HG03159 (cell line): Measurements from ENCODE around the gene PSMD5.

Experiments used
- ATAC-seq: cut with Tn5 transposase; IDR thresholded peaks from one replicate; pipeline ENCODE4 v1.9.1; 2021; ENCODE audit warnings: mild to moderate bottlenecking, moderate library complexity; ENCODE audit not compliant: unreplicated experiment

PSMD5 gene

DNA sequence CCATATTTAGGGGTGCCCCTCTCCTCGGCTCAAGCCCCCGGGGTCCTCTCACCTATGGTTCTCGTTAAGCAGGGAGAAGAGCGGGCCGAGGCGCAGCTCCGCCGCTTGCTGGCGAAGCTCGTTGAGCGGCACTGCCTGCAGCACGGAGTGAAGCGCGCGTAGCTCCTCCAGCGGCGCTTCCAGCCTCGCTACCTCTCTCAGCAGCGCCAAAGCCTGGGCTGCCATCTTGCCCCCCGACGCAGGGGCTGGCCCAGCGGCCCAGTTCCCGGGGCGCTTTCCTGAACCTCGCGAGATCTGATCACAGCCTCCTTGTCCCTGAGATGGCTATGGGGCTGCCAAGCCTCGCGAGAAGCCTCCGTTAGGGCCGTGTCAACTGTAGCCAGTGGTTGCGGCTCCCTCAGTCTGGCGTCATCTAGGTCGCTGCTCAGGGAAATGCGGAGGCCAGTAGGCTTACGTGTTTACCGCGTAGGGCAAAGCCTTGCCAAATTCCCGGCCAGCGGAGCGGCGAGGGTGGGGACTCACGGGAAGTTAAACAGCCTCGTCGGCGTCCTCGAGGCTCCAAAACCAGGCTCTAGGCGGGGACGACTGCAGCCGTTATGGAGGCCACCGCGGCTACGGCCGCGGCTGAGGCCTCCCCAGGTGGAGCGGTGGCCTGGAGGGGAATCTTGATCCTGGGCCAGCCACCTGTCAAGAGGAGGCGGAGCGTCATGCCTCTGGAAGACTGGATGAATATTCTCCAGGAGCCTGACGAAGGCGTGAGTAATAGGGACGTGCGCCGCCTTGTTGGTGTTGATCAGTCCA, at the start of gene PSMD5:
TSS of gene PSMD5 (minus strand) at position 238 of the 801 bp plus-strand sequence. CDS start at position 225, 13 bp downstream.
- ATAC-seq = peak; percentile 98

DNA sequence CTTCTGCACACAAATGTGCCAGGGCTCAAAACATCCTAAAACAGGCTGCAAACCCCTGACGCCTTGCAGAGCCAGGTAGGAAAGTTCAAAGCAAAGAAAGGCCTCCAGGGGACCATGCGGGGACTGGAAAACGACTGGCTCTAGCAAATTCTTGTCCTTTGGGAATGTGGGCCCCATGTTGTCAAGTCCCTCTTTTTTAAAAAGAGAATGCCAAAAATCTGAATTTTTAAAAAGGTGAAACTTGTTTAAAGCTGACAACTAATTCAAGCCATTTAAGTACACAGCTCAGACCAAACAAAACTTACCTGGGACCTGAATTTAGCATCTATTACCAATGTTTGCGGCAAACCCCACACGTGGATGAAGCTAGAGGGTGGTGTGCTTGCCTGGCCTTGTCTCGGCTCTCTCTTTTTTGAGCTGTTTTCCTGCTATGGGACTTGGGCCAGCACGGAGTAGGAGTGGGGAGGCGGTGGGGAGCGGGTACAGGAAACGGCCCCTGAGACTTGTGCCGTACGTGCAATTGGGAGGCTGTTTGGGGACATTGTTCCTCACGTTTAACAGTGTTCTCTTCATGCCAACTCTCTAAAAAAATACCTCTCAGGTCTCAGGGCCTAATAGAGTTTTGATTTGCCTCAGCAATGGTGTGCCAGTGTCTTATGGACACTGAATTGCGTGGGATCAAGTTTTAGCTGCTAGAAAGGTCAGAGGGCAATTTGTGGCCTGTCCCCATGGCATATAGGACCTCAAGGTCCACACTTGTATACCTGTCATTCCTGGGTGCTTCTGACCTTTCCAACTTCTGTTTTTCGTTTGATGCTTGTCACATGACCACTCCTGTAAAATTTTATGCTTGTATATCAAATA, 49.4 kb upstream of the PSMD5 start:
- ATAC-seq = peak; percentile 21

- ATAC-seq = no peak
Measured at GRCh38 chr9:120891245-120891883, 48.6 kb upstream of the PSMD5 start.

DNA sequence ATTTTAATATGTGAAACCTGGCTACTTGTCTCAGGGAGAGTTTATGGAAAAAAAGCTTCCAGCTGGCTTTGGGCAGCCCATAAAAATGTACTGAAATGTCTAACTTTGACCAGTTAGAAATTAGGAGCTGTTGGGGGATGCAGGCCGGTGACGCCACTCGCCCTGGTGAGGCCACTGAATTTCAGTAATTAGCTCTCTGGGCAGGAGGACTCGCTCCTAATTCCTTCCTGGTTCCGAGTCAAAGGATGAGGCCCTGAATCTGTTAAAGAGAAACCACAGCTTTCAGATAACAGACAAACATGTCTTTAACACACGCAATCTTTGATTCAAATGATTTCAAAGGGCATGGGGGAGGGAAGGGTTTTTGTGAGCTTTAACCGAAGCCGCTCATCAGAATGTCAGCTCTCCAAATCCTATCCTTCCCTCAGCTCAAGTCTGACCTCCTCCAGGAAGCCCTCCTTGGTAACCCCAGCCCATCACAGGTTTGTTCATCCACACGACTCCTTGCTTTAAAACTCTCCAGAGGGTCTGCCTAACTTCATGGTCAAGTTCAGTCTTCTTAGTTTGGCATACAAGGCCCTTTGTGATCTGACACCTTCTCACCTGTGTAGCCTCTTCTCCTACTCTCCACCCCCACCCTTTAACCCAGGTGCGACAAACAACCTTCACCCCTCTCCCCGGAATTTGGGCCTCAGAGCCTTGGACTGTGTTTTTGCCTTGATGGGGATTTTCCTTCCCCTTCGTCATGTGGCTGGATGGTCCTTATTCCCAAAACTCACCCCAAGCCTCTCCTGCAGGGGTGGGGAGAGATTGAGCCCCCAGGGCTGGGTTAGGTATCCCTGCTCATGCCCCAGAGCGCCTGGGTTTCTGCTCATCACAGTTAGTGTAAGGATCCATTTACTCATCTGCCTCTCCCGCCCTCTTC, 47.9 kb upstream of the PSMD5 start:
- ATAC-seq = no peak

DNA sequence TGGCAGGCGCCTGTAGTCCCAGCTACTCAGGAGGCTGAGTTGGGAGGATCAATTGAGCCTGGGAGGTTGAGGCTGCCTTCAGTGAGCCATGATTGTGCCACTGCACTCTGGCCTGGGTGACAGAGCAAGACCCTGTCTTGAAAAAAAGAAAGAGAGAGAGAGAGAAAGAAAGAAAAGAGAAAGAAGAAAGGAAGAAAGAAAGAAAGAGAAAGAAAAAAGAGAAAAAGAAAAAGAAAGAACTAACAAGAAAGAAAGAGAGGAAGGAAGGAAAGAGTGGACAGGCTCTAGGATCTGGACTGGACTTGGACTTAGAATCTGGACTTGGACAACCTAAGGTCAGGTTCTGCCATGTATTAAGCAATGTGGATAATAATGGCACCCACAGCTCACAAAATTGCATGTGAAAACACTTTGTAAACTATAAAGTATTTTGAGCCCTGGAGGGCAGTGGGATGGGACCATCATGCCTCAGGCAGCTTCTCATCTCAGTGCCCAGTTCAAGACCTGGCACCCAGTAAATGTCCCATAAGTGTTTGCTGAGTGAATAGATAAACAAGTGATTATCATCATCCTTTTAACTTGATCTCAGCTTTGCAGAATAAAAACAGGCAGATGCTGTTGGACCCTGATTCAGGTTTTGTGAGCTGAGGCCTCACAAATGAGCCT, 47.0 kb upstream of the PSMD5 start:
- no peak for ATAC-seq

DNA sequence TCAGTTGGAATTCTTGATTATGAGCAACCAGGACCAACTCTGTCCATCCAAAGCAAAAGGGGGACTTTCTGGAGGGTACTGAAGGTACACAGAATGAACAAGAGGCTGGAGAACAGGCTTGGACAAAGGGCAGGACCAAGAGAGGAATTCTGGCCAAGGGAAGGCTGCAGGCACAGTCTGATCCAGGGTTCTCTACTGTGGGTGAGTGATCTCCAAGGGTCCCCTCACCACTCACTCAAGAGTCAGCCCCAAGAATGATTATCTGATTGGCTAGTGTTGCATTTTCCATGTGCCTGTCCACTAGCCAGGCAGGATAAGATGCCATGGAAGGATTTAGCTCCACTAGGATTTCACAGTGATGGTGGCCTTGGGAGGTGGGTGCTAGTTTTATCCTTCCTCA, 45.9 kb upstream of the PSMD5 start:
- ATAC-seq = no peak

GRCh38 chr9:120886490-120886967, 43.8 kb upstream of the PSMD5 start:
- ATAC-seq = no peak

GRCh38 chr9:120885958-120886357, 43.2 kb upstream of the PSMD5 start:
- ATAC-seq = no peak

- ATAC-seq = no peak
Measured at GRCh38 chr9:120885457-120885856, 42.7 kb upstream of the PSMD5 start.

- no peak for ATAC-seq
Measured at GRCh38 chr9:120883608-120883996, 40.9 kb upstream of the PSMD5 start.

DNA sequence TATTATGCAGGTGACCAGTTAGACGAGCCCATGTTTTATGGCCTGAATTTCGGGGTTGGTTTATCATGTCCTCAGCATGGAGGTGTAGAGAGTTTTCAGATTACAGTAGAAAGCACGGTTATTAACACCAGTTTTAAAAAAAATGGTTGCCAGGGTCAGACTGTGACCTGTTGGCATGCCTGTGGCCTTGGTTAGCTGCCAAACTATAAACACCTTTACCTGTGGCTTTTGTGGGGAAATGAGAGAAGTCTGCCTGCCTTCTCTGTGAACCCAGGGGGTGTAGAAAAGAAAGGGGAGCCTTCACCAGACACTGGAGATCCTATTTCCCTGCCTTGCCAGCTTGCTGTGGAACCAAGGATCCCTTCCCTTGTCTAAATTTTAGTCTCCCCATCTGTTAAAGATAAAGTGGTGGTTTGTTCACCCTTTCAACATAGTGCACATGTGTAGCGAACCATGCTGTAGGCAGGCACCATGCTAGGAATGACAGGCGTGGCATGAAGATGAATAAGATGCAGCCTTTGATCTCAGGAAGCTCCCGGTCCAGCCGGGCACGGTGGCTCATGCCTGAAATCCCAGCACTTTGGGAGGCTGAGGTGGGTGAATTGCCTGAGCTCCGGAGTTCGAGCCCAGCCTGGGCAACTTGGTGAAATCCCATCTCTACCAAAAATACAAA, 40.3 kb upstream of the PSMD5 start:
- no peak for ATAC-seq

DNA sequence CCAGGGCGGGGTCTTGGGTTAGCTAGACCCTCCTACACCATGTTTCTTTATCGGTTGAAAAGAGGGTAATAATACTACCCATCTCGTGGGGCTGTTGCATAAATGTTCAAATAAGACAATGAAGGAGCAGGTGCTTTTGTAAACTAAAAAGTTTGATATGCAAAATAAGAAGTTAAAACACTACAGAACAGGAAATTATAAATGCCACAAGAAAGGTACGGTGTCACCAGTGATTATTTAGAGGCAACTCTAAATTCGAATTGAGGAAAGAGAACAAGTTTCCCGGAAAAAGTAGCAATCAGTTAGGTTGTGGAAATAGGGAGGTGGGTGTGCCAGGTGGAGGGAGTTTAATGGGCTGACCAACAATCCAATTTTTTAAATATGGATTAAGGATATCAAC, 36.7 kb upstream of the PSMD5 start:
- ATAC-seq = no peak

DNA sequence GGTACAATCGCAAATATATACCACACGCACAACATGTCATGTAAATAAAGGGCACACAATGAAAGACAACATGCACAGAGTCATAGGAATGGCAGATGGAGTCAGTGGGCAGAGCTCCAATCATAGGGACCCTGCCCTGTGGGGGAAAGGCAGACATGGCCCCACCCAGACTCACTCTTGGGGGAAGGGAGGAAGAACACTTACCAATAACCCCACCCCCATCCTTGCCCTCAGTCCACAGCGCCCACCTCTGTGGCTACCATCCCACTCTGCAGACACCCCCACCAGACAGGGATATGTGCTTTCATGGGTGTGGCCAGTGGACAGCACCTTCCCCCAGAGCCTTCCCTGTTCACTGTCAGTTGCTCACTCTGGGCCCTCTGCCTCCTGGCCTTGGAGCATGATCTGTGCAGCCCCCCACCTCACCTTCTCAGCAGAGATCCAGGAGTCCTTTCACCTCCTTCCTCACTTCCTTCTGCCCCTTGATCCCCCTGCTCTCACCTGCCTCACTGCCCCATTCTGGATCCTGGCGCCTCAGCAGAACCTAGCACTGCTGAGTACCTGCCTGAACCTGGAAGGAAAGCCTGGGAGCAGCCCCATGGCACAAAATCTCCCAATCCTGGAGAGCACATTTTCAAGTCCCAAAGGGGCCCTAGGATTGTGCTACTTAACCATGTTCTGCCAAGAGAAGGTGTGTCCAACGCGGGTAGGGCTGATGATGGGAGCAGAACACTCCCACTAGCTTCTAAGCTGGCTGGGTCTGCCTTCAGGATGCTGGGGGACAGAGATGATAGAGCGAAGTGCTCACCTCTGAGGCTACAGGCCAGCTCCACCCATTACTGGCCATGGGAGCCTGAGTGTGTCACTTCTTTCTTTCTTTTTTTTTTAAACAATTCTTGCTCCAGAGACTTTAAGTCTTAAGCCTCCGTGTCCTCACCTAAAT, 35.7 kb upstream of the PSMD5 start:
- no peak for ATAC-seq

DNA sequence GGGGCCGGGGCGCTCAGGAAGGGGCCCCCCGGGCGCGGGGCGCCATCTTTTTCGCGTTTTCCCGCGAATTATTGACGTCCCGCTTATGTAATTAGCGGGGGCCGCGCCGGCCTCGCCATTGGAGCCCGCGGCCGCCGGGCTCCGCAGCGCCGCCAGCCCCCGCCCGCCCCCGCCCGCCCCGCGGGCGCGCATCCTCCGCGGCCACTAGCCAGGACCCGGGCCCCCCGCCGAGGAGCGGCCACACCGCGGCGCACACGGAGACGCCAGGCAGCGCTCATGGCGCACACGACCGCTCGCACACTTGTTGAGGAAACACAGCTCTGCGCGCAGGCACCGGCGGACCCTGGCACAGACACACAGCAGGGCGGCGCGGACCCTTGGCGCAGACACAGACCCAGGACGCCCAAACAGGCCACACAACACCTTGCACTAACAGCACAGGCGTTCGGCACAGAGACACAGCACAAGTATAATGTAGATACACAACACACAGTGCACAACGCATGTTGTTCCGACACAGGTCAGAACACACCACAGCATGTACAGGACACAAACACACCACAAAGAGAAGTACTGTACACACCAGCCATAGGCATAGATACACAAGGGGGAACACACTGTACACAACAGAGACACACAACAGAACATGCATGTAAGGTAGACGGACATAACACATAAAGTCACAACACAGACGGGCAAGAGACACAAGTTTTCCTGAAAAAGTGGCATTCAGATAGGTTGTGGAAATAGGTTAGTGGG, 34.7 kb upstream of the PSMD5 start:
- ATAC-seq = peak; percentile 37

DNA sequence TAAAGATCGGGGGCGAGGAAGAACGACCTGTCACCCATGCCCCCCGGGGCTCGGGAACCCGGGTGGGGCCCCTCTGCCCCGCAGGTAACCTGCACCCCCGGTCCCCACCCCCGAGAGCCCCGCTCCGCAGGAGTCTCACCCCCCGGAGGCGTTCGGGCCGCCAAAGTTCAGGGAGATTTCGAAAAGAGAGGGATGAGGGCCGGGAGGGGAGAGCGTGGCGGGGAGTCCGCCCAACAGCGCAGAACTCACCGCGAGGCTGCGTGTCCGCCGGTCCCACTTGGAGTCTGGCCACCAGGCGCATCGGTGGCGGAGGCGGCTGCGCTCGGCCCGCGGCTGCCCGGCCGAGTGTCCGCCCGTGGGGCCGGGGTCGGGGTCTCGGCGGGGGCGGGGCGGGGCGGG, 34.1 kb upstream of the PSMD5 start, which contains the start of gene PHF19:
TSS of gene PHF19 (minus strand) at position 347 of the 399 bp plus-strand sequence. CDS start 2,447 bp downstream, outside the sequence.
- peak; percentile 7 for ATAC-seq

DNA sequence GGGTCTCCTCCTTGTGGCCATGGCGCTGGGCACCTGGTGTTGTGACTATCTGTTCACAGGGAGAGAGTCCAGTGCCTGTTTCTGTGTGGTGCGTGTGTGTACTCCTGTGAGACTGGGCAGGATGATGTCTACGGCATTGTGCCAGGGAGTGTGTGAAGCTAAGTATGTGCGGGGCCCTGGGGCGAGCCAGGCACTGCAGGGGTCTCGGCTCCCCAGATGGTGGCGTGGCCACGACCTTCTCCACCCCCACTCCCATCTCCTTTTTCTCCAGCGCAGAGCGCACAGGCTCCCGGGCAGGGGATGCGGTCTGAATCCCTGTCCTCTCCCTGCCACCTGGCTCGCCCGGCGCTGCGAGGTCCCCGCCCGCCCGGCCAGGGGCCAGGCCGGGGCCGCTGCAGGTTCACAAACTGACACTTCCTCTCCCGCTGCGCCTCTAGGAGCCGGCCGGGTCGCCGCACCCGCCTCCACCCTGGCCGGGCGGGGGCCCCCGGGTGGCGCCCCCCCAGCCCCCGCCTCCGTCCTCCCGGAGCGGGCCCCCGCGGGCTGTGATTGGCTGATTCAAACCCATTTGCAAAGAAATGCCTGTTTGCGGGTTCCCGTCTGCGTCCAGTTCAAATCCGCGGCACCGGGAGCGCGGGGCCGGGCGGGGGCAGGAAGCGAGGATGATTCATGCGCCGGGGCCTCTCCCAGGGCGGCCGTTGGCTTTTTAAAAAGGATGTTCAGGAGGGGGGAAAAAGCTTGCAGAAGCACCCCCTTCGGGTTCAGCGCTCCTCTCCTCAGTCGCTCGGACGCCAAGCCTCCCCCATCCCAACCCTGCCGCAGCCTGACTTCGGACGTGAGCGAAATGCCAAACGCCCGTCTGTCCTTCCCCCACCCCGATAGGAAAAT, 33.5 kb upstream of the PSMD5 start:
- peak; percentile 59 for ATAC-seq
